Loucy (cell line): ENCODE results near the gene CEP70.

Experiments
- EZH2phosphoT487 ChIP-seq: fragments of 200-600 bp; IDR thresholded peaks from 2 replicates; pipeline ENCODE4 v1.6.1; 2018; ENCODE audit warnings: antibody characterized with exemption, mild to moderate bottlenecking, moderate library complexity, borderline replicate concordance
- TF ChIP-seq, protein P1 (sequence below): fragments of 200-600 bp; sonication (generic); conservative IDR thresholded peaks from 2 replicates; pipeline ENCODE4 v1.5.1; 2014; ENCODE audit warnings: mild to moderate bottlenecking, antibody characterized with exemption, low read length

DNA sequence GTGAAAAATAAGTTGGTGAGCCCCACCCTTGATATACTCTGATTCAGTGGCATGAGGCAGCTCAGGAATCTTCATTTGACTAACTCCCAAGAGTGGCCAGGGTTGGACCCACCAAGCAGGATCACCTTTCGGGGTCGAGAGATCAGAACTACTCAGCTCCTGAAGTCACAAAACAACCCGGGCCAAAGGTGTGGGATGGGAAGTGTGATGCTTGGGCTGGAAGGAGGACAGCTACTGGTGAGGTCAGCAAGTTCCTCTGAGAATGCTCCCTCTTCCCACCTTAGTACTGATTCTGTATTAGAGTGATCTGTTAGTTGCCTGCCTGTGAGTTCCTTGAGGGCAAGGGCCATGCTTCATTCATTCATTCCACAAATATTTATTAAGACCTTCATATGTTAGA is 144.6 kb downstream of the CEP70 start:
- TF ChIP-seq, protein P1, sequence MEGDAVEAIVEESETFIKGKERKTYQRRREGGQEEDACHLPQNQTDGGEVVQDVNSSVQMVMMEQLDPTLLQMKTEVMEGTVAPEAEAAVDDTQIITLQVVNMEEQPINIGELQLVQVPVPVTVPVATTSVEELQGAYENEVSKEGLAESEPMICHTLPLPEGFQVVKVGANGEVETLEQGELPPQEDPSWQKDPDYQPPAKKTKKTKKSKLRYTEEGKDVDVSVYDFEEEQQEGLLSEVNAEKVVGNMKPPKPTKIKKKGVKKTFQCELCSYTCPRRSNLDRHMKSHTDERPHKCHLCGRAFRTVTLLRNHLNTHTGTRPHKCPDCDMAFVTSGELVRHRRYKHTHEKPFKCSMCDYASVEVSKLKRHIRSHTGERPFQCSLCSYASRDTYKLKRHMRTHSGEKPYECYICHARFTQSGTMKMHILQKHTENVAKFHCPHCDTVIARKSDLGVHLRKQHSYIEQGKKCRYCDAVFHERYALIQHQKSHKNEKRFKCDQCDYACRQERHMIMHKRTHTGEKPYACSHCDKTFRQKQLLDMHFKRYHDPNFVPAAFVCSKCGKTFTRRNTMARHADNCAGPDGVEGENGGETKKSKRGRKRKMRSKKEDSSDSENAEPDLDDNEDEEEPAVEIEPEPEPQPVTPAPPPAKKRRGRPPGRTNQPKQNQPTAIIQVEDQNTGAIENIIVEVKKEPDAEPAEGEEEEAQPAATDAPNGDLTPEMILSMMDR, result no peak
- no peak for TF ChIP-seq EZH2phosphoT487
